Parathyroid adenoma (tissue), 2 donors: ENCODE results near the gene CDHR4.

Source experiments
- H2AFZ ChIP-seq: fragments of 300-600 bp; sonication (generic); one replicate; pipeline ENCODE4 v1.7.0; 2017; ENCODE audit warnings: antibody characterized with exemption, mild to moderate bottlenecking
- H3K27ac ChIP-seq: fragments of 300-600 bp; sonication (generic); one replicate; pipeline ENCODE4 v1.7.0; 2017
- H3K27me3 ChIP-seq: fragments of 300-600 bp; sonication (generic); one replicate; pipeline ENCODE4 v1.7.0; 2017; ENCODE audit warnings: low read length; ENCODE audit not compliant: control insufficient read depth, insufficient read depth
- H3K36me3 ChIP-seq: fragments of 300-600 bp; sonication (generic); one replicate; pipeline ENCODE4 v1.7.0; 2017; ENCODE audit warnings: low read length; ENCODE audit not compliant: control insufficient read depth, insufficient read depth
- H3K4me1 ChIP-seq: fragments of 300-600 bp; sonication (generic); one replicate; pipeline ENCODE4 v1.7.0; 2017; ENCODE audit warnings: control low read depth
- H3K4me2 ChIP-seq: fragments of 300-600 bp; sonication (generic); one replicate; pipeline ENCODE4 v1.7.0; 2017; ENCODE audit warnings: low read length
- H3K4me3 ChIP-seq: fragments of 300-600 bp; sonication (generic); one replicate; pipeline ENCODE4 v1.7.0; 2017; ENCODE audit warnings: low read depth, low read length
- H3K79me2 ChIP-seq: fragments of 300-600 bp; sonication (generic); one replicate; pipeline ENCODE4 v1.7.0; 2017; ENCODE audit warnings: control low read depth
- H3K9ac ChIP-seq: fragments of 300-600 bp; sonication (generic); one replicate; pipeline ENCODE4 v1.7.0; 2017; ENCODE audit warnings: mild to moderate bottlenecking
- H3K9me3 ChIP-seq: fragments of 300-600 bp; sonication (generic); one replicate; pipeline ENCODE4 v1.7.0; 2017; ENCODE audit warnings: low read length; ENCODE audit not compliant: control insufficient read depth
- TF ChIP-seq, protein P1 (sequence below): fragments of 300-600 bp; sonication (generic); IDR thresholded peaks from one replicate; pipeline ENCODE4 v1.7.0; 2017; ENCODE audit warnings: antibody characterized with exemption, mild to moderate bottlenecking
- donor health status: primary hyperparathyroidism.

CDHR4 gene

GRCh38 chr3:49799761-49800160 is at the start of gene CDHR4:
CDHR4 (minus strand) TSS chr3:49799873; CDS start chr3:49799812, 61 bp downstream.
- H3K4me1 ChIP-seq, result peaks cover 2% of the 10 kb centered on the region
- H3K79me2 ChIP-seq, result no peaks in the 10 kb centered on the region
- H3K27me3 ChIP-seq, result no peaks in the 10 kb centered on the region
- TF ChIP-seq, protein P1, sequence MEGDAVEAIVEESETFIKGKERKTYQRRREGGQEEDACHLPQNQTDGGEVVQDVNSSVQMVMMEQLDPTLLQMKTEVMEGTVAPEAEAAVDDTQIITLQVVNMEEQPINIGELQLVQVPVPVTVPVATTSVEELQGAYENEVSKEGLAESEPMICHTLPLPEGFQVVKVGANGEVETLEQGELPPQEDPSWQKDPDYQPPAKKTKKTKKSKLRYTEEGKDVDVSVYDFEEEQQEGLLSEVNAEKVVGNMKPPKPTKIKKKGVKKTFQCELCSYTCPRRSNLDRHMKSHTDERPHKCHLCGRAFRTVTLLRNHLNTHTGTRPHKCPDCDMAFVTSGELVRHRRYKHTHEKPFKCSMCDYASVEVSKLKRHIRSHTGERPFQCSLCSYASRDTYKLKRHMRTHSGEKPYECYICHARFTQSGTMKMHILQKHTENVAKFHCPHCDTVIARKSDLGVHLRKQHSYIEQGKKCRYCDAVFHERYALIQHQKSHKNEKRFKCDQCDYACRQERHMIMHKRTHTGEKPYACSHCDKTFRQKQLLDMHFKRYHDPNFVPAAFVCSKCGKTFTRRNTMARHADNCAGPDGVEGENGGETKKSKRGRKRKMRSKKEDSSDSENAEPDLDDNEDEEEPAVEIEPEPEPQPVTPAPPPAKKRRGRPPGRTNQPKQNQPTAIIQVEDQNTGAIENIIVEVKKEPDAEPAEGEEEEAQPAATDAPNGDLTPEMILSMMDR, result no peak
- no peak within 1 kb of the TSS for H2AFZ ChIP-seq
- H3K27ac ChIP-seq, result no peak within 1 kb of the TSS
- H3K9me3 ChIP-seq, result no peaks in the 10 kb centered on the region
- H3K9ac ChIP-seq, result no peak within 1 kb of the TSS
- H3K4me3 ChIP-seq, result no peak within 1 kb of the TSS
- H3K36me3 ChIP-seq, result no peaks in the 10 kb centered on the region
- H3K4me2 ChIP-seq, result no peak within 1 kb of the TSS

DNA sequence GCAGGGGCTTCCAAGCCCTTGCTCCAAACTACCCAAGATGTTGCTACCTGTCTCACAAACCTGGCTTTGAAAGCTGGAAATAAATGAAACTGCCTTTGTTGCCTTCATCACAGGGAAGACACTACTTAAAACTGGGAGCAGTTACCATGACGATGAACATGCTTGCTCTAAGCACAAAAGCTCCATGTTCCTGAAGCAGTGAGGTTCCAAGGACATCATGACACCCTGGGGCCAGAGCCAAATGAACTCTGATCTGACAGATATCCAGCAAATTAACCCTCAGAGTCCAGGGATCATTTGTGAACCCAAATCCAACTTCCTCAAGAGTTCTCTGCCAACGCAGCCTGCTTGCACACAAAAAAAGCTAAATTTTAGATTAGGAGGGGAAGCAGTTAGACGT is 46.0 kb upstream of the CDHR4 start:
- no peaks in the 10 kb centered on the region for H3K9me3 ChIP-seq
- no peaks in the 10 kb centered on the region for H3K36me3 ChIP-seq
- TF ChIP-seq, protein P1, result no peak
- no peak overlapping the region for H3K27ac ChIP-seq
- no peaks in the 10 kb centered on the region for H3K79me2 ChIP-seq
- H3K4me1 ChIP-seq, result no peaks in the 10 kb centered on the region
- H3K4me3 ChIP-seq, result no peak overlapping the region
- H3K4me2 ChIP-seq, result no peak overlapping the region
- no peak overlapping the region for H2AFZ ChIP-seq
- H3K27me3 ChIP-seq, result no peaks in the 10 kb centered on the region
- no peak overlapping the region for H3K9ac ChIP-seq

- H3K4me1 ChIP-seq, result no peaks in the 10 kb centered on the region
- TF ChIP-seq, protein P1, result no peak
- no peaks in the 10 kb centered on the region for H3K79me2 ChIP-seq
- H3K27ac ChIP-seq, result no peak overlapping the region
- H3K4me2 ChIP-seq, result no peak overlapping the region
- no peak overlapping the region for H2AFZ ChIP-seq
- H3K9me3 ChIP-seq, result no peaks in the 10 kb centered on the region
- no peaks in the 10 kb centered on the region for H3K36me3 ChIP-seq
- no peak overlapping the region for H3K9ac ChIP-seq
- no peak overlapping the region for H3K4me3 ChIP-seq
- H3K27me3 ChIP-seq, result no peaks in the 10 kb centered on the region
Observed at GRCh38 chr3:49844464-49845183, 45.0 kb upstream of the CDHR4 start.

- no peaks in the 10 kb centered on the region for H3K36me3 ChIP-seq
- TF ChIP-seq, protein P1, result no peak
- no peaks in the 10 kb centered on the region for H3K4me1 ChIP-seq
- H3K9me3 ChIP-seq, result no peaks in the 10 kb centered on the region
- H3K4me3 ChIP-seq, result no peak overlapping the region
- no peaks in the 10 kb centered on the region for H3K27me3 ChIP-seq
- H3K27ac ChIP-seq, result no peak overlapping the region
- no peak overlapping the region for H3K9ac ChIP-seq
- H2AFZ ChIP-seq, result no peak overlapping the region
- H3K79me2 ChIP-seq, result no peaks in the 10 kb centered on the region
- no peak overlapping the region for H3K4me2 ChIP-seq
Observed at GRCh38 chr3:49842843-49843517, 43.3 kb upstream of the CDHR4 start.
